Glutamatergic neuron (in vitro differentiated cells): ENCODE results near the gene CDK9. TPM values are rescaled to one million over a fixed set of nuclear protein-coding genes. Genes with fewer than 3 reads are reported as not detected.
A peak's percentile ranks its signal among the peaks of the same experiment; 100 is the strongest.
"Not testable (repeated sequence)": the region's sequence is repeated elsewhere in the genome, so short reads cannot be mapped to it uniquely, and the experiment has no call there.

Experiments
- DNase-seq: peaks from one replicate; pipeline ENCODE4 v3.0.0; 2022
- H3K27ac Mint-ChIP-seq: one replicate; pipeline ENCODE4 v1.8.0; 2020; ENCODE audit warnings: mild to moderate bottlenecking, mixed read lengths, inconsistent platforms; ENCODE audit not compliant: unreplicated experiment
- H3K27me3 Mint-ChIP-seq: one replicate; pipeline ENCODE4 v1.8.0; 2020; ENCODE audit warnings: mild to moderate bottlenecking, moderate library complexity, mixed read lengths, inconsistent platforms; ENCODE audit not compliant: unreplicated experiment
- H3K36me3 Mint-ChIP-seq: one replicate; pipeline ENCODE4 v1.8.0; 2020; ENCODE audit warnings: mild to moderate bottlenecking, mixed read lengths, inconsistent platforms; ENCODE audit not compliant: unreplicated experiment
- H3K4me1 Mint-ChIP-seq: one replicate; pipeline ENCODE4 v1.8.0; 2020; ENCODE audit warnings: mild to moderate bottlenecking, low read depth, mixed read lengths, inconsistent platforms; ENCODE audit not compliant: unreplicated experiment
- H3K4me3 Mint-ChIP-seq: one replicate; pipeline ENCODE4 v1.8.0; 2020; ENCODE audit warnings: mild to moderate bottlenecking, mixed read lengths, inconsistent platforms; ENCODE audit not compliant: unreplicated experiment
- H3K9me3 Mint-ChIP-seq: one replicate; pipeline ENCODE4 v1.8.0; 2020; ENCODE audit warnings: mild to moderate bottlenecking, moderate library complexity, mixed read lengths, inconsistent platforms; ENCODE audit not compliant: unreplicated experiment
- CTCF ChIP-seq: fragments of 200-600 bp; sonication (generic); IDR thresholded peaks from one replicate; pipeline ENCODE4 v1.5.0; 2021; ENCODE audit not compliant: partially characterized antibody, unreplicated experiment
- total RNA-seq: library from RNA; stranded (reverse); fragmentation: NEBNext Ultra II Directional; extraction: Animal tissue kit (Norgen Biotek cat#: 25700); gene quantifications from one replicate; pipeline ENCODE4 v1.2.1, GENCODE V29; 2021; ENCODE audit not compliant: unreplicated experiment

CDK9 gene
- total RNA-seq, 1 donor from 2014 or later, result 83.9 TPM

DNA sequence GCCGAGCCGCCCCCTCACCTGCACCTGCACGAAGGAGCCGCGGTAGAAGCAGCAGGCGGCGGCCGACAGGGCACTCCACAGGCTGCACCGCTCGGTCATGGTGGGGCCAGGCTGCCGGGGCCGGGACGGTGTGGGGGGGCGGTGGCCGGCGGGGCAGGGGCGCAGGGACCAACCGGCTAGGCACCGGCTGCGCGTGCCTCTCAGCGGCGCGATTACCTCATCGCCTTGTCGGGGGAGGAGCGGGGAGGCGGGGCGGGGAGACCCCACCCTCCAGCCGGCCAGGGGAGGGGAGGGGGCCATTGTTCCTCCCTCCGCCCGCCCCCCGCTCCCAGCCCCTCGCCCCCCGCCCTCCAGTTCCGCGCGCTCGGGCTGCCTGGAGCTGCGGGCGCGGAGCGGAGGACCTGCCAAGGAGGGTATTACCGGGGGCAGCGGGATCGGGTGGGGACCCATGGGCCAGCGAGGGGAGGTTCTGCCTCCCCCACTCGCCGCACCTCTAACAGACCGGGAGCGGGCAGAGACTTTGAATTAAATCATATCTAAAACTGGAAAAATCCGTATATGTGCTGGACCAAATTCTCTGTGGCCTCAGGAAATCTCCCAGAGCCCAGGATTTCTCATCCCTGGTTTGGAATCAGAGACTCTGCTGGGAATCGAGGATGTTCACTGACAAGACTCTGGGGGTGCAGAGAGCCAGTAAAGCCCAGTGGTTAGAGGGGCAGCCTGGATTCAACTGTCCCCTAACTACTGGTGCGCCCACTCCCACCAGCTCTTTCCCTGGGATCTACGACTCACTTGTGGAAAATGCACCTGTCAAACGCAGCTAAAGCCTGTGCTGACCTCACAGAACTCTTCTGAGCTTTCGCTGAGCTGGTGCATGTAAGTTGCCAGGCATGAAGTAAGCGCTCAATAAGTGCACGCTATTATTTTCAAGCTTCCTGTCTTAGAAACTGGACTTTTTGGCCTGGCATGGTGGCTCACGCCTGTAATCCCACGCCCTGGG lies 30.5 kb upstream of the CDK9 start:
- peak; percentile 92 for DNase-seq
- Mint-ChIP-seq H3K9me3 (peaks cover 4% of the 10 kb centered on the region), H3K4me3 (peak overlapping the region; percentile 81), H3K36me3 (peaks cover 5% of the 10 kb centered on the region), H3K27ac (peak overlapping the region; percentile 87), H3K27me3 (peaks cover 11% of the 10 kb centered on the region), H3K4me1 (peaks cover 5% of the 10 kb centered on the region)
- no peak for TF ChIP-seq CTCF

DNA sequence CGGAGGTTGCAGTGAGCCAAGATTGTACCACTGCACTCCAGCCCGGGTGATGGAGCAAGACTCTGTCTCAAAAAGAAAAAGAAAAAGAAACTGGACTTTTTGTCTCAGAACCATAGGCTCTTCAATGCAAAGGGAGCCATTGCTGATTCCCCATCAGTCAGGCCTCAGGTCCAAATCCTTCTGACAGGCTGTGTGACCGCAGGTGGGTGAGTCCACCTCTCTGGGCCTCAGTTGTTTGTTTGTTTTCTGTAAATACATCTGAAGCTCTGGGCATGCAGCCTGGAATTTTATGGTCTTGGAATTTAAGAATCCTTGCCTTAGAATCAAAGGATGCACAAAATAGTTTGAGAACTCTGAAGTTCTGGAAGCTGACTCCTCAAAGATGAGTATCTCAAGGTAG lies 29.6 kb upstream of the CDK9 start:
- H3K27ac Mint-ChIP-seq, result no peak overlapping the region
- no peak overlapping the region for H3K4me3 Mint-ChIP-seq
- H3K4me1 Mint-ChIP-seq, result peaks cover 7% of the 10 kb centered on the region
- H3K9me3 Mint-ChIP-seq, result peaks cover 4% of the 10 kb centered on the region
- peaks cover 10% of the 10 kb centered on the region for H3K27me3 Mint-ChIP-seq
- no peak for TF ChIP-seq CTCF
- no peaks in the 10 kb centered on the region for H3K36me3 Mint-ChIP-seq
- no peak for DNase-seq

DNA sequence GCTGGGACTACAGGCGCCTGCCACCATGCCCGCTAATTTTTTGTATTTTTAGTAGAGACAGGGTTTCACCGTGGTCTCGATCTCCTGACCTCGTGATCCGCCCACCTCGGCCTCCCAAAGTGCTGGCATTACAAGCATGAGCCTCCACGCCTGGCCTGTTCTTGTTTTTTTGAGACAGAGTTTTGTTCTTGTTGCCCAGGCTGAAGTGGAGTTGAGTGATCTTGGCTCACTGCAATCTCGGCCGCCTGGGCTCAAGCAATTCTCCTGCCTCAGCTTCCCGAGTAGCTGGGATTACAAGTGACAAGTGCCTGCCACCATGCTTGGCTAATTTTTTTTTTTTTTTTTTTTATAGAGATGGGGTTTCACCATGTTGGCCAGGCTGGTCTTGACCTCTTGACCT lies 29.1 kb upstream of the CDK9 start:
- H3K4me3 Mint-ChIP-seq, result peak overlapping the region; percentile 38
- H3K9me3 Mint-ChIP-seq, H3K27me3 Mint-ChIP-seq: not testable (repeated sequence)

DNA sequence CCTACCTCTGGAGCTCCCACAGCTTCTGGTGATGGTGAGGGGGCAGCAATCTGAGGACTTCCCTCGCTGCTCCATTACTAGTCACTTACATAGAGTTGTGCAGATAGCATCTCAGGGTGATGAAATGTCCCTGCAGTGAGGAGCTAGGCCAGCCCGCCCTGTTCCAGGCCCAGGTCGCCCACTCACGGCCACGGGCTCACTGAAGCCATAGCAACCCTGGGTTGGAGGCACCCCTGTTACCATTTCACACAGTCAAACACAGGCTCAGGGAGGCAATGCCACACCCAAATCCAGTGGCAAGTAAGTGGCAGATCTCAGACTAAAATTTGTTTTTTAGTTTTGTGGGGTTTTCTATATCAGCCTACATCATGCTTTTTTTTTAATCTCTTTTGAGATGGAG lies 27.0 kb upstream of the CDK9 start:
- H3K27ac Mint-ChIP-seq, result no peak overlapping the region
- no peaks in the 10 kb centered on the region for H3K36me3 Mint-ChIP-seq
- peaks cover 14% of the 10 kb centered on the region for H3K4me1 Mint-ChIP-seq
- peaks cover 2% of the 10 kb centered on the region for H3K9me3 Mint-ChIP-seq
- H3K27me3 Mint-ChIP-seq, result peaks cover 11% of the 10 kb centered on the region
- DNase-seq, result no peak
- H3K4me3 Mint-ChIP-seq, result no peak overlapping the region
- no peak for TF ChIP-seq CTCF

More for the DNA sequence above, 29.1 kb upstream of the CDK9 start:
- H3K36me3 Mint-ChIP-seq, H3K27ac Mint-ChIP-seq, DNase-seq, H3K4me1 Mint-ChIP-seq: not testable (repeated sequence)

DNA sequence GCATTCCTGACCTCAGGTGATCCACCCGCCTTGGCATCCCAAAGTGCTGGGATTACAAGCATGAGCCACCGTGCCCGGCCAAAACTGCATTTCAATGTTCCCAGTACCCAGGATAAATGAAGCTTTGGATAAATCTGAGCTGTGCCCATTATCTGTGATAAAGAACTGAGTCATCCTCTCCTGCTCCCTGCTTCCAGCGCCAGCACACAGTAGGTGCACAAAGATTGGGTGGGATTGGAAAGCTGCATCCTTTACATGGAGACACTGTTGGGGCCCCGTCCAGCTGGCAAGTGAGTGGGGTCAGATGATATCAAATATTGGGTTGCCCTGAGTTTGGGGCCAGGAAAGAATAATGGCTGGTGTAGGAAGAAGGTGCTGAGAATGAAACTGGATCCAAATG lies 24.8 kb upstream of the CDK9 start:
- TF ChIP-seq CTCF, result no peak
- Mint-ChIP-seq H3K4me3 (no peak overlapping the region), H3K36me3 (no peaks in the 10 kb centered on the region), H3K27ac (no peak overlapping the region), H3K4me1 (peaks cover 22% of the 10 kb centered on the region), H3K9me3 (peaks cover 5% of the 10 kb centered on the region), H3K27me3 (peaks cover 12% of the 10 kb centered on the region)
- no peak for DNase-seq
